SK-N-MC (cell line): ENCODE data around the gene PLXNA4.

Experiments used
- EZH2 ChIP-seq: fragments of 200-600 bp; sonication (generic); IDR thresholded peaks from one replicate; pipeline ENCODE4 v1.6.1; 2017; ENCODE audit warnings: antibody characterized with exemption
- POLR2AphosphoS5 ChIP-seq: IDR thresholded peaks from 2 replicates; pipeline ENCODE4 v1.6.1; 2012; ENCODE audit warnings: mild to moderate bottlenecking, low read depth, low read length, borderline replicate concordance

DNA sequence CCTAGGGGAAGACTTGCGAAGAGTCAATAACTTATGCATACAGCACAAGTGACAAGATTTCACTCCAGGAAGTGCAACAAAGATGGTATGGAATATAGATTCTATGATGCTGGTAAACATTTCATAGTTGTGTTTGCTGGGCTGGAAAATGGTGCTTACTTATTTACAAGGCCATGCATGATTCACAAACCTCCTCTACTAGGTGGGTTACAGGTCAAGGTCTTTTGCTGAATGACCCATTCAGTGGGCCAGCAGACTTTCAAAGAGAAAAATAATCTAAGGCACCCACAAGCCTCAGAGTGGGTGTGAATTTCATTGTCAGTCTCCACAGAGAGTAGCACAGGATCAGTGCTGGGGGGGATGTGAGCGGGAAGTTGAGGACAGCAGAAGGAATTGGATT lies 378.5 kb downstream of the PLXNA4 start:
- TF ChIP-seq EZH2 = no peak
- TF ChIP-seq POLR2AphosphoS5 = no peak
